ENCODE data around the gene ELMO1.

ELMO1 gene

GRCh38 chr7:37097983-37098382 lies 350.7 kb downstream of the ELMO1 start:
- ChIA-PET POLR2A (no interaction called here), CTCF (no interaction called here)
- no peak for TF ChIP-seq CTCF (IDR thresholded peaks at IDR 0.05; ENCODE audit: insufficient read depth, low read length, missing control alignments)
- DNase-seq (ENCODE audit: low read depth, low spot score) = no peak
- no peak overlapping the region for H3K4me3 ChIP-seq (ENCODE audit: low read depth, low read length)

- no peak overlapping the region for H3K4me3 ChIP-seq (ENCODE audit: low read depth, low read length)
- POLR2A ChIA-PET = no interaction called here
- CTCF ChIA-PET = no interaction called here
- no peak for DNase-seq (ENCODE audit: low read depth, low spot score)
- TF ChIP-seq CTCF (IDR thresholded peaks at IDR 0.05; ENCODE audit: insufficient read depth, low read length, missing control alignments) = no peak
Observed at GRCh38 chr7:37097276-37097675, 351.4 kb downstream of the ELMO1 start.

- TF ChIP-seq CTCF (IDR thresholded peaks at IDR 0.05; ENCODE audit: insufficient read depth, low read length, missing control alignments) = no peak
- DNase-seq (ENCODE audit: low read depth, low spot score) = no peak
- H3K4me3 ChIP-seq (ENCODE audit: low read depth, low read length) = no peak overlapping the region
- ChIA-PET CTCF (no interaction called here), POLR2A (no interaction called here)
Observed at GRCh38 chr7:37096341-37096740, 352.3 kb downstream of the ELMO1 start.

- TF ChIP-seq CTCF (IDR thresholded peaks at IDR 0.05; ENCODE audit: insufficient read depth, low read length, missing control alignments) = no peak
- no peak overlapping the region for H3K4me3 ChIP-seq (ENCODE audit: low read depth, low read length)
- no peak for DNase-seq (ENCODE audit: low read depth, low spot score)
- CTCF ChIA-PET = no interaction called here
- POLR2A ChIA-PET = no interaction called here
Observed at GRCh38 chr7:37095122-37095521, 353.5 kb downstream of the ELMO1 start.

GRCh38 chr7:37093257-37093656 lies 355.4 kb downstream of the ELMO1 start:
- H3K4me3 ChIP-seq (ENCODE audit: low read depth, low read length) = no peak overlapping the region
- DNase-seq (ENCODE audit: low read depth, low spot score) = no peak
- TF ChIP-seq CTCF (IDR thresholded peaks at IDR 0.05; ENCODE audit: insufficient read depth, low read length, missing control alignments) = no peak
- ChIA-PET POLR2A (no interaction called here), CTCF (no interaction called here)

- CTCF ChIA-PET = no interaction called here
- TF ChIP-seq CTCF (IDR thresholded peaks at IDR 0.05; ENCODE audit: insufficient read depth, low read length, missing control alignments) = no peak
- POLR2A ChIA-PET = no interaction called here
- no peak for DNase-seq (ENCODE audit: low read depth, low spot score)
- no peak overlapping the region for H3K4me3 ChIP-seq (ENCODE audit: low read depth, low read length)
Observed at GRCh38 chr7:37092548-37092947, 356.1 kb downstream of the ELMO1 start.
